ENCODE measurements around the gene ARHGAP40. TPM values are rescaled to one million over a fixed set of nuclear protein-coding genes. Genes with fewer than 3 reads are reported as not detected.

Gene ARHGAP40
- total and polyA plus RNA-seq, 2 of the 13 experiments (the other 11 are each of a cell fraction or from before 2014, with no cell fraction given): 0.75 to 2.1 TPM

DNA sequence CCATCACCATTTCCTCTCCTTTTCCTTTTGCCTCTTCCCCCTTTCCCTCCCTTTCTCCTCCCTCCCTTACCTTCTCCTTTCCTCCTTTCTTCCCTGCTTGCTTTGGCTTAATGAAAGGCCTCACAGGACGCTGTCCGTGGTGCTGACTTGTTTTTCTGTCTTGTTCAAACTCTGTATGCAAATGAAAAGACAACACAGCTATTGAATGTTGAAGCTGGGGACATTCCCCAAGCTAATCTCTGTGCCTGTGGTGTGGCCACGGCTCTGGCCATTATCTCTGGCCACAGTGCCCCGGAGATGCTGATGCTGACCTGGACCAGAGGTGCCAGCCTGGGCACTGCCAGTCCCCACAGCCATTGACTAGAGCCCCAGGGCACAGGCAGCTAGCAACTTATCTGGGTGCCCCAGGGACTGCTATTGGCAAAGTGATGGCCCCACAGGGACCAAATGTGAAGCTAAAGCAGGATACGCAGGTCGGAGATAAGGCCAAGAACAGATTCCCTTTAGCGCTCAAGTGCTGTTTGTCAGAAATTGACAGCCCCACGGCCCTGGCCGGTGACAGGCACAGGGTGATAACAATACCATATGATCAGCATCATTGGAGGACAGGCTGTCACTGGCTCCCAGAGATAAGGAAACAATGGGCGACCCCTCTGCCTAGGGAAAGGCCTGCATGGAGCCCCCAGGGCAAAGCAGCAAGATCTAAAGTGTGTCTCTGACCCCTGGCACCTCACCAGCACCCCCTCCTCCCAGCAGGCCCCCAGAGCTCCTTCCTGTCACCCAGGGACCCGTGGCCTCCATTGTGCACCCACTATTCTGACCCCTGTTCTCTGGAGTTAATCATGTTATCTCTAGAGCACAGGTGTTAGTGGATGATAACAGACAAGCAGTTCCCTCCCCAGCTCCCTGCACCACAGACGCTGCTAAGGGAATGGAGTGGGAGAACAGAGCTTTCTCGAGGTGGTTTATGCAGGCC, 91.1 kb downstream of the ARHGAP40 start (continued):
- TF ChIP-seq ZFP90 (CRISPR knock-in tag; IDR thresholded peaks at IDR 0.05; ENCODE audit: borderline replicate concordance): no peak
- no peak; the same call in 1 of the 2 replicates for TF ChIP-seq CAMTA2 (CRISPR knock-in tag; IDR thresholded peaks at IDR 0.05; ENCODE audit: borderline replicate concordance)
- TF ChIP-seq ZNF777 (CRISPR knock-in tag; IDR thresholded peaks at IDR 0.05): no peak
- TF ChIP-seq ZBTB8A (CRISPR knock-in tag; IDR thresholded peaks at IDR 0.05; ENCODE audit: borderline replicate concordance, low read depth): no peak
- no peak for TF ChIP-seq ZFP36 (IDR thresholded peaks at IDR 0.05; ENCODE audit: borderline replicate concordance, low read depth, low read length, partially characterized antibody)
- TF ChIP-seq DNMT3B (CRISPR knock-in tag; conservative IDR thresholded peaks at IDR 0.05): peak; percentile 98
- no peak for TF ChIP-seq MYPOP (CRISPR knock-in tag; IDR thresholded peaks at IDR 0.05)
- peak; percentile 10 for TF ChIP-seq JUND (CRISPR knock-in tag; IDR thresholded peaks at IDR 0.05)
- TF ChIP-seq, protein P1, sequence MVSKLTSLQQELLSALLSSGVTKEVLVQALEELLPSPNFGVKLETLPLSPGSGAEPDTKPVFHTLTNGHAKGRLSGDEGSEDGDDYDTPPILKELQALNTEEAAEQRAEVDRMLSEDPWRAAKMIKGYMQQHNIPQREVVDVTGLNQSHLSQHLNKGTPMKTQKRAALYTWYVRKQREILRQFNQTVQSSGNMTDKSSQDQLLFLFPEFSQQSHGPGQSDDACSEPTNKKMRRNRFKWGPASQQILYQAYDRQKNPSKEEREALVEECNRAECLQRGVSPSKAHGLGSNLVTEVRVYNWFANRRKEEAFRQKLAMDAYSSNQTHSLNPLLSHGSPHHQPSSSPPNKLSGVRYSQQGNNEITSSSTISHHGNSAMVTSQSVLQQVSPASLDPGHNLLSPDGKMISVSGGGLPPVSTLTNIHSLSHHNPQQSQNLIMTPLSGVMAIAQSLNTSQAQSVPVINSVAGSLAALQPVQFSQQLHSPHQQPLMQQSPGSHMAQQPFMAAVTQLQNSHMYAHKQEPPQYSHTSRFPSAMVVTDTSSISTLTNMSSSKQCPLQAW (CRISPR knock-in tag; IDR thresholded peaks at IDR 0.05): 0 out of 2 replicates have a peak, but pooled peaks have one; percentile 23
- TF ChIP-seq ZNF609 (CRISPR knock-in tag; IDR thresholded peaks at IDR 0.05; ENCODE audit: borderline replicate concordance): no peak
- TF ChIP-seq ZNF256 (CRISPR knock-in tag; conservative IDR thresholded peaks at IDR 0.05): 0 out of 2 replicates have a peak, but pooled peaks have one; percentile 20
- TF ChIP-seq ZNF839 (CRISPR knock-in tag; IDR thresholded peaks at IDR 0.05; ENCODE audit: borderline replicate concordance): peak; percentile 21; the same call in 1 of the 2 replicates
- no peak for TF ChIP-seq SYNCRIP (IDR thresholded peaks at IDR 0.05; ENCODE audit: insufficient read depth, low read depth, low read length)
- TF ChIP-seq ZNF567 (CRISPR knock-in tag; IDR thresholded peaks at IDR 0.05; ENCODE audit: borderline replicate concordance): no peak
- peak; percentile 90; the same call in 1 of the 2 replicates for TF ChIP-seq HOXA9 (CRISPR knock-in tag; IDR thresholded peaks at IDR 0.05; ENCODE audit: borderline replicate concordance)
- no peak for TF ChIP-seq RAD21 (CRISPR knock-in tag; IDR thresholded peaks at IDR 0.05)
- no peak for TF ChIP-seq CCAR2 (optimal IDR thresholded peaks at IDR 0.05; ENCODE audit: low read depth, low read length)
- no peak for TF ChIP-seq RNF2 (conservative IDR thresholded peaks at IDR 0.05; ENCODE audit: low read depth)
